Endothelial cell of umbilical vein (primary cell): ENCODE measurements around the gene RMDN3. TPM values are rescaled to one million over a fixed set of nuclear protein-coding genes. Genes with fewer than 3 reads are reported as not detected.

Source experiments
- BruUV-seq: library from RNA; stranded (reverse); fragments of 400-500 nt; replicated peaks from 2 replicates; lab custom pipeline; 2021; lab: Mats Ljungman, UMichigan
- CTCF ChIA-PET: fragments of 300-600, 350-600 bp; sonication (Branson Sonifier 250); formaldehyde crosslinking; loops from one replicate; lab custom pipeline; 2021; ENCODE audit warnings: antibody characterized with exemption, inconsistent platforms; lab: Charles Lee
- POLR2A ChIA-PET: fragments of 300-600, 350-600 bp; sonication (Branson Sonifier 250); formaldehyde crosslinking; loops from one replicate; lab custom pipeline; 2021; ENCODE audit warnings: antibody characterized with exemption, inconsistent platforms; lab: Charles Lee
- DNase-seq: peaks from one replicate; pipeline ENCODE4 v3.0.0-alpha.2; 2011; ENCODE audit warnings: low read depth, low spot score
- FAIRE-seq: peaks from 2 replicates; lab custom pipeline; 2011; peaks lifted over from hg19 to GRCh38; lab: Jason Lieb, UNC
- H2AFZ ChIP-seq: 2 replicates; pipeline ENCODE4 v1.6.0; 2012; ENCODE audit warnings: low read depth, low read length, control low read depth, inconsistent platforms
- H3K27ac ChIP-seq: 2 replicates; pipeline ENCODE4 v1.5.1; 2011; ENCODE audit warnings: low read depth, mild to moderate bottlenecking, control low read depth, low read length, moderate library complexity; ENCODE audit not compliant: insufficient read depth
- H3K27me3 ChIP-seq, 2 experiments: 2 replicates each; pipeline versions ENCODE4 v1.6.0 to v1.6.1; 2011; ENCODE audit warnings: low read length in 2 of 2, mixed read lengths in 1 of 2; ENCODE audit not compliant: control insufficient read depth in 2 of 2, insufficient read depth in 2 of 2
- H3K36me3 ChIP-seq, 2 experiments: 2 replicates in 1 of 2; 3 replicates in 1 of 2; pipeline ENCODE4 v1.5.1; 2011; ENCODE audit warnings: low read length in 2 of 2, mild to moderate bottlenecking in 1 of 2, moderate library complexity in 1 of 2; ENCODE audit not compliant: control insufficient read depth in 2 of 2, insufficient read depth in 2 of 2; ENCODE audit errors: extremely low read depth in 1 of 2
- H3K4me1 ChIP-seq: 3 replicates; pipeline ENCODE4 v1.5.1; 2011; ENCODE audit warnings: mild to moderate bottlenecking, low read length; ENCODE audit not compliant: control insufficient read depth, insufficient read depth; ENCODE audit errors: extremely low read depth
- H3K4me2 ChIP-seq: 2 replicates; pipeline ENCODE4 v1.6.1; 2011; ENCODE audit warnings: low read length, control low read depth, mixed read lengths; ENCODE audit not compliant: insufficient read depth
- H3K4me3 ChIP-seq, 3 experiments: fragments of 200-600 bp in 1 of 3; sonication (generic), shearing (Covaris generic) in 1 of 3; replicated peaks in 1 of 3; 2 replicates each; pipeline ENCODE4 v1.5.1; 2011 to 2016; ENCODE audit warnings: control low read depth in 3 of 3, low read length in 3 of 3, mild to moderate bottlenecking in 2 of 3, inconsistent platforms in 1 of 3, low read depth in 1 of 3, moderate library complexity in 1 of 3; ENCODE audit not compliant: insufficient read depth in 1 of 3
- H3K79me2 ChIP-seq: 2 replicates; pipeline ENCODE4 v1.6.0; 2012; ENCODE audit warnings: low read length, inconsistent platforms; ENCODE audit not compliant: control insufficient read depth, insufficient read depth
- H3K9ac ChIP-seq: replicated peaks from 2 replicates; pipeline ENCODE3; 2011; ENCODE audit warnings: low read length, control low read depth; ENCODE audit not compliant: insufficient read depth; ENCODE audit errors: extremely low read depth
- H3K9me1 ChIP-seq: replicated peaks from 3 replicates; pipeline ENCODE4 v1.6.0; 2011; ENCODE audit warnings: mild to moderate bottlenecking, low read length; ENCODE audit not compliant: control insufficient read depth, insufficient read depth; ENCODE audit errors: extremely low read depth
- H3K9me3 ChIP-seq: replicated peaks from 2 replicates; pipeline ENCODE4 v1.5.1; 2012; ENCODE audit warnings: low read length, inconsistent platforms; ENCODE audit not compliant: control insufficient read depth, insufficient read depth
- H4K20me1 ChIP-seq: replicated peaks from 2 replicates; pipeline ENCODE3; 2011; ENCODE audit warnings: mild to moderate bottlenecking, low read length; ENCODE audit not compliant: control insufficient read depth, insufficient read depth; ENCODE audit errors: extremely low read depth
- CTCF ChIP-seq, 2 donors: IDR thresholded peaks; 1 replicate in 1 of 2; 2 replicates in 1 of 2; pipeline ENCODE4 v1.5.1; 2011; ENCODE audit warnings: low read length in 2 of 2, mild to moderate bottlenecking in 2 of 2, moderate library complexity in 2 of 2, control low read depth in 1 of 2, inconsistent platforms in 1 of 2, low read depth in 1 of 2; ENCODE audit not compliant: insufficient read depth in 1 of 2; ENCODE audit errors: extremely low read depth in 1 of 2
- EZH2 ChIP-seq: IDR thresholded peaks from 2 replicates; pipeline ENCODE4 v1.6.1; 2012; ENCODE audit warnings: borderline replicate concordance, low read depth, mild to moderate bottlenecking, moderate library complexity, low read length, inconsistent platforms; ENCODE audit not compliant: severe bottlenecking
- FOS ChIP-seq: IDR thresholded peaks from 2 replicates; pipeline ENCODE4 v1.6.1; 2011; ENCODE audit warnings: mild to moderate bottlenecking, low read length, moderate library complexity, borderline replicate concordance; ENCODE audit not compliant: insufficient read depth
- GATA2 ChIP-seq: IDR thresholded peaks from 2 replicates; pipeline ENCODE4 v1.7.0; 2011; ENCODE audit warnings: low read depth, mild to moderate bottlenecking, moderate library complexity, mixed read lengths, low read length; ENCODE audit not compliant: insufficient read length, insufficient read depth
- JUN ChIP-seq: IDR thresholded peaks from 2 replicates; pipeline ENCODE4 v1.6.1; 2011; ENCODE audit warnings: borderline replicate concordance, low read depth; ENCODE audit not compliant: insufficient read length, insufficient read depth
- MAX ChIP-seq: IDR thresholded peaks from 2 replicates; pipeline ENCODE4 v1.6.1; 2011; ENCODE audit not compliant: insufficient read depth, insufficient read length
- MYC ChIP-seq: IDR thresholded peaks from one replicate; pipeline ENCODE4 v1.6.1; 2011; ENCODE audit warnings: mild to moderate bottlenecking, low read depth, low read length
- POLR2A ChIP-seq: IDR thresholded peaks from 2 replicates; pipeline ENCODE4 v1.6.1; 2012; ENCODE audit warnings: low read depth, mild to moderate bottlenecking, control low read depth, low read length
- POLR2AphosphoS5 ChIP-seq: IDR thresholded peaks from 2 replicates; pipeline ENCODE4 v1.6.1; 2012; ENCODE audit warnings: low read depth, mild to moderate bottlenecking, control low read depth, low read length, moderate library complexity; ENCODE audit not compliant: insufficient read depth
- dilution Hi-C: fragments of 300-500 bp; cut with MboI; formaldehyde crosslinking; loops from one replicate; pipeline ENCODE4 v1.15.0; 2019; ENCODE audit warnings: low sequenced_read_pairs; ENCODE audit not compliant: extremely low pct_ligation_motif_present
- intact Hi-C: fragments of 100-400 bp; cut with micrococcal nuclease; formaldehyde crosslinking; loops from one replicate; pipeline ENCODE4 v1.10.0; 2022
- polyA plus RNA-seq, 4 experiments: library from polyadenylated mRNA; depleted of rRNA in 3 of 4; stranded (reverse) in 3 of 4; unstranded in 1 of 4; fragments of >200 nt; gene quantifications; 2 replicates each; pipeline versions ENCODE4 v1.2.1 to v1.2.3, GENCODE V29; 2011 to 2012; ENCODE audit warnings: missing spikeins in 1 of 4
- total RNA-seq: library from RNA; stranded (reverse); gene quantifications from 2 replicates; pipeline ENCODE4 v1.2.3, GENCODE V29; 2021

RMDN3 gene
- total and polyA plus RNA-seq, 2 donors (not counting 3 experiments of a cell fraction or from before 2014, with no cell fraction given), result 20.1 to 37.2 TPM

- Histone ChIP-seq H3K4me2 (peak overlapping the region; percentile 82), H3K79me2 (peaks cover 20% of the 10 kb centered on the region), H3K4me1 (peaks cover 13% of the 10 kb centered on the region), H3K9me3 (no peaks in the 10 kb centered on the region), H4K20me1 (no peaks in the 10 kb centered on the region), H3K9ac (peak overlapping the region; percentile 91), H3K36me3 (no peaks in the 10 kb centered on the region), H2AFZ (peak overlapping the region; percentile 92), H3K9me1 (no peaks in the 10 kb centered on the region), H3K27me3 (no peaks in the 10 kb centered on the region), H3K4me3 (peak overlapping the region; percentile 69 to 96 (median 92)), H3K27ac (peak overlapping the region; percentile 86)
- no TSS peak for BruUV-seq
- FAIRE-seq (peak; percentile 70), DNase-seq (no peak)
- CTCF ChIA-PET, result interaction anchor here (0.7 to 2.0 kb wide), 16 partner anchors 9 to 325 kb away, joined by 3 to 10 read pairs (median 4); partner anchors contain the start of genes CCDC32 and VPS18
- TF ChIP-seq CTCF (IDR thresholded peaks at IDR 0.05; ENCODE audit: extremely low read depth in 1 of 2, insufficient read depth in 1 of 2, low read depth in 1 of 2, low read length in 2 of 2), result no peak
- no peak for TF ChIP-seq GATA2
- intact Hi-C loops, result loop anchor here (1.0 to 2.0 kb wide), 3 partner anchors 15 to 113 kb away; partner anchors contain the start of genes DNAJC17, RMDN3 and ZFYVE19
- dilution Hi-C loops, result no loop called here
- POLR2A ChIA-PET, result interaction anchor here (0.5 to 1.2 kb wide), 4 partner anchors 14 to 113 kb away, joined by 3 to 7 read pairs (median 5); partner anchors contain the start of genes DNAJC17 and ZFYVE19
Observed at GRCh38 chr15:40693904-40694687, 61.0 kb downstream of the RMDN3 start.

- DNase-seq, result no peak
- dilution Hi-C loops, result no loop called here
- Histone ChIP-seq H3K9me1 (no peaks in the 10 kb centered on the region), H3K9me3 (no peaks in the 10 kb centered on the region), H3K79me2 (peaks cover 12% of the 10 kb centered on the region), H4K20me1 (no peaks in the 10 kb centered on the region), H3K4me2 (no peak overlapping the region), H3K27me3 (no peaks in the 10 kb centered on the region), H3K4me1 (peaks cover 12% of the 10 kb centered on the region), H3K9ac (no peak overlapping the region), H2AFZ (no peak overlapping the region), H3K27ac (no peak overlapping the region), H3K36me3 (no peaks in the 10 kb centered on the region), H3K4me3 (no peak overlapping the region)
- no TSS peak for BruUV-seq
- CTCF ChIA-PET, result no interaction called here
- TF ChIP-seq POLR2A (no peak), POLR2AphosphoS5 (no peak), GATA2 (no peak), FOS (no peak), MYC (no peak), EZH2 (no peak), CTCF (IDR thresholded peaks at IDR 0.05; ENCODE audit: extremely low read depth in 1 of 2, insufficient read depth in 1 of 2, low read depth in 1 of 2, low read length in 2 of 2) (no peak), JUN (no peak), MAX (no peak)
- no peak for FAIRE-seq
- POLR2A ChIA-PET, result no interaction called here
- intact Hi-C loops, result no loop called here
Observed at GRCh38 chr15:40691737-40692136, 63.3 kb downstream of the RMDN3 start.
